ENCODE data around the gene PHLPP1.

PHLPP1 gene

DNA sequence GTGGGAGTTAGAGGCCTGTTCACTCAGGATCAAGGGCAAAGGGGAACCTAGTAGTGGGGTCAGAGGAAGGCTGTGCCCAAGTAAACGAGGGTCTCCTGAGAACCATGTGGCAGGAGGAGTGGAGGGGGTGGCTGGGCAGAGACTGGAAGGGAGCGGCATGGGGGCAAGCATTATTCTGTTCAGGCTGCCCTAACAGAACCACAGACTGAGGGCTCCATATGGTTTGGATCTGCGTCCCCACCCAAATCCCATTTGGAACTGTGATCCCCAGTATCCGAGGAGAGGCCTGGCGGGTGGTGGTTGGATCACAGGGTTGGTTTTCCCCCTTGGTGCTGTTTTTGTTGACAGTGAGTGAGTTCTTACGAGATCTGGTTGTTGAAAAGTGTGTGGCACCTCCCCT lies 287.0 kb downstream of the PHLPP1 start:
- Mint-ChIP-seq H3K4me3 (no peak overlapping the region), H3K36me3 (ENCODE audit: low read depth) (no peaks in the 10 kb centered on the region), H3K9me3 (no peaks in the 10 kb centered on the region), H3K27ac (no peak overlapping the region), H3K4me1 (no peaks in the 10 kb centered on the region), H3K27me3 (ENCODE audit: low read depth, poor library complexity) (peaks cover 7% of the 10 kb centered on the region)
- DNase-seq: no peak
- TF ChIP-seq, protein P1, sequence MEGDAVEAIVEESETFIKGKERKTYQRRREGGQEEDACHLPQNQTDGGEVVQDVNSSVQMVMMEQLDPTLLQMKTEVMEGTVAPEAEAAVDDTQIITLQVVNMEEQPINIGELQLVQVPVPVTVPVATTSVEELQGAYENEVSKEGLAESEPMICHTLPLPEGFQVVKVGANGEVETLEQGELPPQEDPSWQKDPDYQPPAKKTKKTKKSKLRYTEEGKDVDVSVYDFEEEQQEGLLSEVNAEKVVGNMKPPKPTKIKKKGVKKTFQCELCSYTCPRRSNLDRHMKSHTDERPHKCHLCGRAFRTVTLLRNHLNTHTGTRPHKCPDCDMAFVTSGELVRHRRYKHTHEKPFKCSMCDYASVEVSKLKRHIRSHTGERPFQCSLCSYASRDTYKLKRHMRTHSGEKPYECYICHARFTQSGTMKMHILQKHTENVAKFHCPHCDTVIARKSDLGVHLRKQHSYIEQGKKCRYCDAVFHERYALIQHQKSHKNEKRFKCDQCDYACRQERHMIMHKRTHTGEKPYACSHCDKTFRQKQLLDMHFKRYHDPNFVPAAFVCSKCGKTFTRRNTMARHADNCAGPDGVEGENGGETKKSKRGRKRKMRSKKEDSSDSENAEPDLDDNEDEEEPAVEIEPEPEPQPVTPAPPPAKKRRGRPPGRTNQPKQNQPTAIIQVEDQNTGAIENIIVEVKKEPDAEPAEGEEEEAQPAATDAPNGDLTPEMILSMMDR (IDR thresholded peaks at IDR 0.05): no peak

DNA sequence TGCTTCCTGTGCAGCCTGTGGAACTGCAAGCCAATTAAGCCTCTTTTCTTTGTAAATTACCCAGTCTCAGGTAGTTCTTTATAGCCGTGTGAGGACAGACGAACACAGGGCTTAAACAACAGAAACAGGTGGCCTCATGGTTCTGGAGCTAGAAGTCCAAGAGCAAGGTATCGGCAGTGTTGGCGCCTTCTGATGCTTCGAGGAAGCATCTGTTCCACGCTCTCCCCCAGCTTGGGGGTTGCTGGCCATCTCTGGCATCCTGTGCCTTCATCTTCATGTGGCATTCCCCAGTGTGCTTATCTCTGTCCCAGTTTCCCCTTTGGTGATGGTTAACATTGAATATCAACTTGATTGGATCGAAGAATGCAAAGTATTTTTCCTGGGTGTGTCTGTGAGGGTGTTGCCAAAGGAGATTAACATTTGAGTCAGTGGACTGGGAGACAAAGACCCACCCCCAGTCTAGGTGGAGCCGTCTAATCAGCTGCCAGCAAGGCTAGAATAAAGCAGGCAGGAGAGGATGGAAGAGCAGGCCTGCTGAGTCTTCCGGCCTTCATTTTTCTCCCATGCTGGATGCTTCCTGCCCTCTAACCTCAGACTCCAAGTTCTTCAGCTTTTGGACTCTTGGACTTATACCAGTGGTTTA lies 287.6 kb downstream of the PHLPP1 start:
- Mint-ChIP-seq H3K27ac (no peak overlapping the region), H3K9me3 (no peaks in the 10 kb centered on the region), H3K4me3 (no peak overlapping the region), H3K4me1 (no peaks in the 10 kb centered on the region), H3K36me3 (ENCODE audit: low read depth) (no peaks in the 10 kb centered on the region), H3K27me3 (ENCODE audit: low read depth, poor library complexity) (peaks cover 7% of the 10 kb centered on the region)
- no peak for DNase-seq
- TF ChIP-seq, protein P1 (IDR thresholded peaks at IDR 0.05): no peak

DNA sequence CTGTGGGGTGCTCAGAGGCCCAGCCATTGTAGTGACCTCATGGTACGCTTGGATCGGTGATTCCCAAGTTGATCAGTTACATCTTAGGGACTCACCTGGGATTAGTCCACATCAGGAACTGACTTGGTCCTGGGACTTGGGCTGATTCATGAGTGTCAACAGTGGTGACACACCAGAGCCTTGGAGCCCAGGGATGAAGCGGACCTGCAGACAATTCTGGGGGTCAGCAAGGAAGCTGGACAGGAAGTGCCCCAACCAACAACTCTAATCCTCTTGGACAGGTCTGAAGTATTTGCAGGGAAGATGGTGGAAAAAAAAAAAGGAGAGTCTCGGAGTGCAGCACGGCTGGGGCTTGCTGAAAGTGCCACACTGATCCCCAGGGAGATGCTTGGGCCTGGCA lies 288.6 kb downstream of the PHLPP1 start:
- Mint-ChIP-seq H3K9me3 (no peaks in the 10 kb centered on the region), H3K27ac (no peak overlapping the region), H3K4me1 (no peaks in the 10 kb centered on the region), H3K27me3 (ENCODE audit: low read depth, poor library complexity) (peaks cover 4% of the 10 kb centered on the region), H3K4me3 (no peak overlapping the region), H3K36me3 (ENCODE audit: low read depth) (no peaks in the 10 kb centered on the region)
- TF ChIP-seq, protein P1 (IDR thresholded peaks at IDR 0.05): no peak
- DNase-seq: no peak

DNA sequence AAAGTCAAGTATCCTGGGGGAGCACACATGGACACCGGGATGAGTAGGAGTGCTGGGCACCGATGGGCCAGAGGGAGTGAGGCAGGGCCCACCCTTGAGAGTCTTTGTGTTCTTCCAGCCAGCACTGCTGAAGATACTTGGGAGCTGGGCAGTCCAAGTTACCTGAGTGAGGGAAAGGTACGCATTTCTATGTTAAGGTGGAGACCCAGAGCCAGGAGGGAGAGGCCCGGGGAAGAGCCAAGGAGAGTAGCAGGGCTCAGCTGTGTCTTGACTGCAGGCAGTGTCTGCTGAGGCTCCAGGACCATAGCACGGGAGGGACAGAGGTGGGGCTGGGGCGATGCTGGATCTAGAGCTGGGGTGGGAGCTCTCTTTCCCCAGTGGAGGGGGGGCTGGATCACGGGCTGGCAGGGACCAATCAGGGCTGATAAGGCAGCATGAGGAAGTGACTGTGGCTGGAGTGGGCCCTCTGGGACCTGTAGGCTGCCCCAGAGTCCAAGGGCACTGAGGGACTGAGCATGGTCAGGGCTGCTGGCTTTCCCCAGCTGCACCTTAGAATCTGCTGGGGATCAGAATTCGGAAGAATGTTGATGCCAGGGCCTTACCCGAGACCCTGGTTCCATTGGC lies 289.2 kb downstream of the PHLPP1 start:
- Mint-ChIP-seq H3K27me3 (ENCODE audit: low read depth, poor library complexity) (peaks cover 4% of the 10 kb centered on the region), H3K9me3 (no peaks in the 10 kb centered on the region), H3K4me3 (no peak overlapping the region), H3K4me1 (no peaks in the 10 kb centered on the region), H3K36me3 (ENCODE audit: low read depth) (no peaks in the 10 kb centered on the region), H3K27ac (no peak overlapping the region)
- no peak for DNase-seq
- TF ChIP-seq, protein P1 (IDR thresholded peaks at IDR 0.05): no peak

DNA sequence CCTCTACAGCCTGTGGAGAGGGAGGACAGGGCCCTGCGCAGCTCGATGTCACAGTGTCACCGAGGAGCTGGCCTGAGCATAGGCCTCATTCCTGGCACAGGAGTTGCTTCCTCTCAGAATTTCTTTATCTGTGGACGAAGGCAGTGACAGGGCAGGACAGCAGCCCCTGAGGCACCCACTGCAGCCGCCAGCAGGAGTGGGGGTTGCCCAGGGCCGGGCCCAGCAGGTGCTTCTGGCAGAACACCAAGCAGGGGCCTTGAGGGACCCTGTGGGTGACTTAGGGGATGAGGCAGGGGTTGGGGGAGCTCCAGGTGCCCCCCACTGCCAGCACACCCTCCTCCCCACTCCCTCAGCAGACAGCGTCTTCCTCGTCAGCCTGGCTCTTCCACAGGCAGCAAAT lies 290.0 kb downstream of the PHLPP1 start:
- peaks cover 10% of the 10 kb centered on the region for H3K27me3 Mint-ChIP-seq (ENCODE audit: low read depth, poor library complexity)
- H3K36me3 Mint-ChIP-seq (ENCODE audit: low read depth): no peaks in the 10 kb centered on the region
- no peaks in the 10 kb centered on the region for H3K4me1 Mint-ChIP-seq
- H3K9me3 Mint-ChIP-seq: no peaks in the 10 kb centered on the region
- H3K27ac Mint-ChIP-seq: no peak overlapping the region
- no peak overlapping the region for H3K4me3 Mint-ChIP-seq
- DNase-seq: no peak
- TF ChIP-seq, protein P1 (IDR thresholded peaks at IDR 0.05): no peak

DNA sequence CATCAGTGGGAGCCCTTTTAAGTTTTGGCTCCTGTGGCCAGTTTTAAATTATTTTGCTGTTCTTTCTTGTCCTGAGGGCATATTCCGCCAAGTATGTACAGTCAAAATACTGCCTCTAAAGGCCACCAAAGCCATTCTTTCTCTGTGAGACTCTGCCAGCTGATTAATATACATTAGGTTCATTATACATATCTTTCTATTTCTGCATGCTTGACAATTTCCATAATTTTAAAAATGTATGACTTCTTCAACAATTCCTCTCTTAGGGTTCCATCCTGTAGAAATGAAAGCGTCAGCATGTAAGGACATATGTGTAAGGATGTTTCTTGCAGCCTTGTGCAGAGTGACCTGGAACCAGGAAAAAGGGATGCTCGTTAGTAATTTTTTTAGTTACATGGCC lies 291.9 kb downstream of the PHLPP1 start:
- no peaks in the 10 kb centered on the region for H3K4me1 Mint-ChIP-seq
- H3K9me3 Mint-ChIP-seq: peaks cover 6% of the 10 kb centered on the region
- H3K4me3 Mint-ChIP-seq: no peak overlapping the region
- no peak for DNase-seq
- TF ChIP-seq, protein P1 (IDR thresholded peaks at IDR 0.05): no peak
- no peak overlapping the region for H3K27ac Mint-ChIP-seq
- no peaks in the 10 kb centered on the region for H3K36me3 Mint-ChIP-seq (ENCODE audit: low read depth)
- peaks cover 15% of the 10 kb centered on the region for H3K27me3 Mint-ChIP-seq (ENCODE audit: low read depth, poor library complexity)

All from nephron progenitor cell (in vitro differentiated cells).